ENCODE measurements around the gene ST6GALNAC2. TPM values are rescaled to one million over a fixed set of nuclear protein-coding genes. Genes with fewer than 3 reads are reported as not detected.

Gene ST6GALNAC2
- total and polyA plus RNA-seq, 7 experiments from 2014 or later, result 0.48 to 7.5 (median 0.58) TPM; not detected in 4

DNA sequence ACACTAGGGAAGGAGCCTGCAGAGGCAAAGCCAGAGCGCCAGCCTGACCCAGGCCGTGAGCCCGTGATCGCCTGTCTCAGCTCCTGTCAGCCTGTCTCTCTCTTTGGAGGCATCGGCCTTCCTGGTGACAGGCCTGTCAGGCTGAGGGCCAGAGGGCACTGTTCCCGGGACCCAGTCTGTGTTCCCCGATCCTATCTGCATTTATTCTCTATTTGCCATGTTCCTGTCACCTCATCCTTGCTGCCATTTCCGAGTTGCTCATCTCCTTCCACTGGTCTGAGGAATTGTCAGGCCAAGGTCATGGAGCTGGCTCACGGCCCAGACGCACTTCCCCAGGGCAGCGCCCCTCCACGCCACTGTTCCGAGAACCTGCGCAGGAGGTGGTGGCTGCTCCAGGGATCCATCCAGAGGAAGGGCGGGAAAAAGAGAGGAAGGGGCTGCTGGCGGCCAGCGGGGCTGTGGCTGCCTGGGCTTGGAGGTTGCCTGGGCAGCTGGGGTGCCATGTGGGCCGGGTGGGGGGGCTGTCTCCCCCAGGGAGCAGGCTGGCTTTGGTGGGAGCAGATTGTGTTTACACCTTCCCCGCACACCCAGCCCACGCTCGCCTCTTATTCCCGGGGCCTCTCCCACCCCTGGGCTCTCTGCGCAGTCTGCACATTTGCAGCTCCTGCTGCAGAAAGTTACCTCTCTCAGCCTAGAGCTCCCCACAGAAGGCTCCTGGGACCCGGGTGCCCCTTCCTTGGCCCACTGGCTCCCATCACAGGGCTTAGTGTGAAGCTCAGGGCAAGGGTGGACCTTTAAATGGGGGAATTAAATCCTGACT is 40.9 kb downstream of the ST6GALNAC2 start:
- Mint-ChIP-seq H3K4me1 (peaks cover 0 to 8% (median 3%) of the 10 kb centered on the region in 7 donors), H3K27ac (no peak overlapping the region), H3K27me3 (peaks cover 9 to 38% (median 12%) of the 10 kb centered on the region in 5 donors), H3K36me3 (no peaks in the 10 kb centered on the region), H3K4me3 (no peak overlapping the region), H3K9me3 (no peaks in the 10 kb centered on the region)
- CTCF ChIA-PET, result interaction anchor here (1.1 to 4.6 kb wide), 3 partner anchors 22 to 80 kb away, joined by 3 to 62 read pairs (median 14); partner anchors contain the start of gene AANAT
- POLR2A ChIA-PET, result interaction anchor here (1.0 kb wide), 1 partner anchor 18 kb away, joined by 3 read pairs; no protein-coding TSS in a partner anchor
- Histone ChIP-seq H3K4me1 (ENCODE audit: control insufficient read depth in 2 of 2, insufficient read depth in 2 of 2, low read length in 2 of 2) (no peaks in the 10 kb centered on the region), H3K9me3 (ENCODE audit: control insufficient read depth in 2 of 3, low read length in 3 of 3) (no peaks in the 10 kb centered on the region), H3K36me3 (ENCODE audit: control insufficient read depth in 2 of 3, insufficient read depth in 3 of 3, low read length in 3 of 3) (no peaks in the 10 kb centered on the region), H3K27me3 (ENCODE audit: control insufficient read depth in 2 of 2, insufficient read depth in 2 of 2, low read length in 2 of 2) (peaks cover 0 to 1% of the 10 kb centered on the region in 2 donors), H3K4me3 (ENCODE audit: low read length) (no peak overlapping the region), H3K27ac (ENCODE audit: low read depth, low read length) (no peak overlapping the region)
- intact Hi-C loops (cut with micrococcal nuclease), result no loop called here
- DNase-seq (no peak), ATAC-seq (no peak)

DNA sequence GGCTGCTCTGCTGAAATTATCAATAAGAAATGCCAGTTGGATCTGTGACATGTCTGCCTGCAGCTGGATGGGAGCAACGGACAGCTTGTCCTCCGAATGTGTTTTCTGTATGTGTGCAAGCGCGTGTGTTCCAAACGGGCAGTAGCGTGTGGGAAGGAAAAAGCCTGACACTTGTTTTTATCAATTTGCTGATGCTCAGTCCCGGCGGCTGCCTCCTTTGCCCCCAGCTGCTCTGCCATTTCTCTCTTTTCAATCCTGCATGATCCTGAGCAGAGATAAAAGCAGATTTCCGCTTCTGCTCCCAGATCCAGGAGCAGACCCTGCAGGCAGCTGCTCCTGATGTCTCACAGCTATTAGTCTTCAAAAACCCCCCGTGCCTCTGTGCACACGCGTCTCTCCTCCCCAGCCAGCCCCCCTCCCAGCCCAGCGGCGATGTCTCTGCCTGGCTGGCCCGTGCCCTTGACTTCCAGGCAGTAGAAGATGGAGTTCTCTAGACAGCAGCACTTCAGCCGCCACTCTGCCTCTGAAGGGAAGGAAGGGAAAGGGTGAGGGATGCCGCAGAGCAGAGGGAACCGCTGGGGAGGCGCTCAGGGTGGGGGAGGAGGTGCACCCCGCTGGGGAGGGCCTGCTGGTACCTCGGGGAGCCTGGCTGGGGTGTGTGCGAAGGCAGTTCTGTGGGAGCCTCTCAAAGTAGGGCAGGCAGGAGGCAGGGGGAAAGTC is 41.7 kb downstream of the ST6GALNAC2 start:
- Mint-ChIP-seq H3K4me3 (no peak overlapping the region), H3K36me3 (peaks cover 0 to 3% (median 0%) of the 10 kb centered on the region in 5 donors), H3K4me1 (peaks cover 0 to 11% (median 7%) of the 10 kb centered on the region in 7 donors), H3K27me3 (peaks cover 17 to 46% (median 20%) of the 10 kb centered on the region in 5 donors), H3K9me3 (no peaks in the 10 kb centered on the region), H3K27ac (no peak overlapping the region)
- Histone ChIP-seq H3K27me3 (ENCODE audit: control insufficient read depth in 2 of 2, insufficient read depth in 2 of 2, low read length in 2 of 2) (peaks cover 0 to 5% of the 10 kb centered on the region in 2 donors), H3K4me1 (ENCODE audit: control insufficient read depth in 2 of 2, insufficient read depth in 2 of 2, low read length in 2 of 2) (no peaks in the 10 kb centered on the region), H3K9me3 (ENCODE audit: control insufficient read depth in 2 of 3, low read length in 3 of 3) (no peaks in the 10 kb centered on the region), H3K27ac (ENCODE audit: low read depth, low read length) (no peak overlapping the region), H3K4me3 (ENCODE audit: low read length) (no peak overlapping the region), H3K36me3 (ENCODE audit: control insufficient read depth in 2 of 3, insufficient read depth in 3 of 3, low read length in 3 of 3) (no peaks in the 10 kb centered on the region)
- DNase-seq, result no peak
- ChIA-PET CTCF (interaction anchor here (0.7 to 4.6 kb wide), 2 partner anchors 16 to 21 kb away, joined by 3 to 62 read pairs; no protein-coding TSS in a partner anchor), POLR2A (no interaction called here)
- no peak for ATAC-seq
- intact Hi-C loops (cut with micrococcal nuclease), result no loop called here

DNA sequence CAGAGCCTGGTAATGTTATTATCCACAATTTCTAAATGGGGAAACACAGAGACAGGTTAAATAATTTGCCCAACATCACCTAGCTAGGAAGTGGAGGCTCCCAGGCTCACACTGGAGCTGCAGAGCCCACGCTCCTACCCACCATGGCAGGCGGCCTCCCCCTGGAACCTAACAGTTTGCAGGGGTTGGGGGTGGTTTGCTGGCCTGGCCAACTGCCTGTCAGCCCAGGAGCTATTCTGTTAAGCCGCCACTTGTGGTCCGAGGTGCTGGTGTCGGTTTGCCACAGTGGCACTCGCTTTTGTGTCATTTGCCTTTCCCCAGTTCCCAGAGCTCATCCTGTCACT is 42.2 kb downstream of the ST6GALNAC2 start:
- H3K4me1 Mint-ChIP-seq, result peaks cover 0 to 15% (median 10%) of the 10 kb centered on the region in 7 donors
- no peaks in the 10 kb centered on the region for H3K9me3 ChIP-seq (ENCODE audit: control insufficient read depth in 2 of 3, low read length in 3 of 3)
- ChIA-PET CTCF (interaction anchor here (0.7 to 4.6 kb wide), 2 partner anchors 16 to 20 kb away, joined by 3 to 62 read pairs; no protein-coding TSS in a partner anchor), POLR2A (no interaction called here)
- H3K27ac ChIP-seq (ENCODE audit: low read depth, low read length), result no peak overlapping the region
- H3K27me3 ChIP-seq (ENCODE audit: control insufficient read depth in 2 of 2, insufficient read depth in 2 of 2, low read length in 2 of 2), result peaks cover 0 to 5% of the 10 kb centered on the region in 2 donors
- peaks cover 0 to 3% (median 0%) of the 10 kb centered on the region in 5 donors for H3K36me3 Mint-ChIP-seq
- intact Hi-C loops (cut with micrococcal nuclease), result no loop called here
- no peaks in the 10 kb centered on the region for H3K9me3 Mint-ChIP-seq
- no peaks in the 10 kb centered on the region for H3K4me1 ChIP-seq (ENCODE audit: control insufficient read depth in 2 of 2, insufficient read depth in 2 of 2, low read length in 2 of 2)
- H3K27ac Mint-ChIP-seq, result no peak overlapping the region
- DNase-seq, result no peak
- no peaks in the 10 kb centered on the region for H3K36me3 ChIP-seq (ENCODE audit: control insufficient read depth in 2 of 3, insufficient read depth in 3 of 3, low read length in 3 of 3)
- ATAC-seq, result no peak
- H3K4me3 ChIP-seq (ENCODE audit: low read length), result no peak overlapping the region
- peaks cover 22 to 51% (median 25%) of the 10 kb centered on the region in 5 donors for H3K27me3 Mint-ChIP-seq
- H3K4me3 Mint-ChIP-seq, result no peak overlapping the region

DNA sequence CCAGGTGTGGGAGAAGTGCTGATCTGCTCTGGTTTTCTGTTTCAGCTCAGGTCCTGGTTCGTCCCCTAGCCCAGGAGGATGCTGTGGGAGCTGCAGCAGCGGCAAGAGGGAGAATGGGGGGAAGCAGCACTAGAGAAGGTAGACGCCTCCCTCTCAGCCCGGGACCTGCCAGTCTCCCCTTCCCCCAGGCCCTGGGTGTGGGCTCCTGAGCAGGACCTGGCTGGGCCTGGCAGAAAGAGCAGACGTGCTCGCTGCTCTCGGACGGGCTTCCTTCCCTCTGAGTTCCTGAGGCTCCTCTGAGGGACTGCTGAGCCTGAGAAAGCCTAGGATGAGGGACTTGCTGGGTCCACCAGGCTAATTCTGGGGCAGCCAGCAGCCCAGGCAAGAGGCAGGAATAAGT is 42.7 kb downstream of the ST6GALNAC2 start:
- ATAC-seq, result no peak
- Histone ChIP-seq H3K9me3 (ENCODE audit: control insufficient read depth in 2 of 3, low read length in 3 of 3) (no peaks in the 10 kb centered on the region), H3K27ac (ENCODE audit: low read depth, low read length) (no peak overlapping the region), H3K27me3 (ENCODE audit: control insufficient read depth in 2 of 2, insufficient read depth in 2 of 2, low read length in 2 of 2) (peaks cover 0 to 5% of the 10 kb centered on the region in 2 donors), H3K4me3 (ENCODE audit: low read length) (no peak overlapping the region), H3K36me3 (ENCODE audit: control insufficient read depth in 2 of 3, insufficient read depth in 3 of 3, low read length in 3 of 3) (no peaks in the 10 kb centered on the region), H3K4me1 (ENCODE audit: control insufficient read depth in 2 of 2, insufficient read depth in 2 of 2, low read length in 2 of 2) (no peaks in the 10 kb centered on the region)
- no peak overlapping the region for H3K27ac Mint-ChIP-seq
- peaks cover 0 to 3% (median 0%) of the 10 kb centered on the region in 5 donors for H3K36me3 Mint-ChIP-seq
- H3K27me3 Mint-ChIP-seq, result peaks cover 22 to 53% (median 27%) of the 10 kb centered on the region in 5 donors
- DNase-seq, result no peak
- no peaks in the 10 kb centered on the region for H3K9me3 Mint-ChIP-seq
- intact Hi-C loops (cut with micrococcal nuclease), result no loop called here
- CTCF ChIA-PET, result interaction anchor here (4.6 kb wide), 1 partner anchor 20 kb away, joined by 62 read pairs; no protein-coding TSS in a partner anchor
- POLR2A ChIA-PET, result no interaction called here
- H3K4me1 Mint-ChIP-seq, result peaks cover 0 to 15% (median 10%) of the 10 kb centered on the region in 7 donors
- H3K4me3 Mint-ChIP-seq, result no peak overlapping the region

DNA sequence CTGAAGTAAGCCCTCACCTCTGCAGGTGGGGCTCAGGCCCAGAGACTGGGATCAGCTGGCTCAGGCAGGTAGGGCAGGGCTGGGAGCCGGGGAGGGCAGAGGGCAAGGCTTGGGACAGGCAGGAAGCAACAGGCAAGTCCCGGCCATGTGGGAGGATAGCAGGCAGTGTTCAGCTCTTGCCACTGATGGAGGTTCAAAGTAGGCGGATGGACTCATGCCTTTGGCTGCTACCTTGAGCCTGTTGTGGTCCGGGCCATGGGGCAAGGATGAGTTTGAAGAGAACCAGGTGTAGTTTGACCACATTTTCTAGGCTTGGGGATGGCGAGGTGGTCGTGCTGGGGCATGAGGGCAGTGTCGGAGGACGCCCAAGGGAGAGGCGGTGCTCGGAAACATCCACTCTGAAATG is 43.1 kb downstream of the ST6GALNAC2 start:
- DNase-seq (no peak), ATAC-seq (no peak)
- Histone ChIP-seq H3K9me3 (ENCODE audit: control insufficient read depth in 2 of 3, low read length in 3 of 3) (no peaks in the 10 kb centered on the region), H3K36me3 (ENCODE audit: control insufficient read depth in 2 of 3, insufficient read depth in 3 of 3, low read length in 3 of 3) (no peaks in the 10 kb centered on the region), H3K27ac (ENCODE audit: low read depth, low read length) (no peak overlapping the region), H3K27me3 (ENCODE audit: control insufficient read depth in 2 of 2, insufficient read depth in 2 of 2, low read length in 2 of 2) (peaks cover 0 to 5% of the 10 kb centered on the region in 2 donors), H3K4me3 (ENCODE audit: low read length) (no peak overlapping the region), H3K4me1 (ENCODE audit: control insufficient read depth in 2 of 2, insufficient read depth in 2 of 2, low read length in 2 of 2) (no peaks in the 10 kb centered on the region)
- Mint-ChIP-seq H3K36me3 (peaks cover 0 to 3% (median 0%) of the 10 kb centered on the region in 5 donors), H3K4me1 (peaks cover 0 to 15% (median 10%) of the 10 kb centered on the region in 7 donors), H3K27me3 (peaks cover 22 to 53% (median 27%) of the 10 kb centered on the region in 5 donors), H3K4me3 (no peak overlapping the region), H3K9me3 (no peaks in the 10 kb centered on the region), H3K27ac (no peak overlapping the region)
- POLR2A ChIA-PET, result no interaction called here
- CTCF ChIA-PET, result no interaction called here
- intact Hi-C loops (cut with micrococcal nuclease), result no loop called here

DNA sequence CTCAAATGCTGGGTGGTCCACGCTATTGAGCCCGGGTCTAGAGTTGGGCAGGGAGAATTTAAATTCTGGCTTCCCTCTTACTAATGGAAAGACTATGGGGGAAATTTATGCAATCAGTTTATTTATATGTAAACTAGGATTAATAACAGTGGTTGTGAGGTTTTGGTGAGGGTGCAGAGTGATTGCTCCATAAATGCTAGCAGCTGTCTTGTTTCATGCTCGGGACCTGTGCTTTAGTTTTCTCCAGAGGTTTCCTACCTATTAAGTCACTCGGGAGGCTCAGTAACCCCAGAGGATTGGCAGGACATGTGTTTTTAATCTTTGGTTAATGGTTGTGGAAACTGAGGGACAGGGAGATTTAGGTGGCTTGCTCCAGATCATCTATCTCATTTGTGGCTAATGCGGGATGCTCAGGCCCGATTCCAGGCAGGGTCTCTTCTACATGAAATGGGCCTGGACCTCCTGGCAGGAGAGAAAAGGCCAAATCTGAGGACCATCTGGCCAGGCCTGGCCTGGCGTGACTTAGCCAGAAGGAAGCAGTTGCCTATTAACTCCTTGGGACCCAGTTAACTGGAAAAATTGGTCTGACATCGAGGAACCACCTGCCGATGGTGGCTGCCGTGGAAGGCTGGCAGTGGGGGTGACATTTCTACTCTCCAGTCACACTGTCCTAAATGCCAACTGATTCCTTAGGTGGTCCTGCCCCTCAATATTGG is 43.8 kb downstream of the ST6GALNAC2 start:
- Histone ChIP-seq H3K4me1 (ENCODE audit: control insufficient read depth in 2 of 2, insufficient read depth in 2 of 2, low read length in 2 of 2) (no peaks in the 10 kb centered on the region), H3K27me3 (ENCODE audit: control insufficient read depth in 2 of 2, insufficient read depth in 2 of 2, low read length in 2 of 2) (peaks cover 0 to 5% of the 10 kb centered on the region in 2 donors), H3K27ac (ENCODE audit: low read depth, low read length) (no peak overlapping the region), H3K9me3 (ENCODE audit: control insufficient read depth in 2 of 3, low read length in 3 of 3) (no peaks in the 10 kb centered on the region), H3K4me3 (ENCODE audit: low read length) (no peak overlapping the region), H3K36me3 (ENCODE audit: control insufficient read depth in 2 of 3, insufficient read depth in 3 of 3, low read length in 3 of 3) (no peaks in the 10 kb centered on the region)
- intact Hi-C loops (cut with micrococcal nuclease), result no loop called here
- Mint-ChIP-seq H3K9me3 (no peaks in the 10 kb centered on the region), H3K27me3 (peaks cover 22 to 57% (median 27%) of the 10 kb centered on the region in 5 donors), H3K36me3 (peaks cover 0 to 3% (median 0%) of the 10 kb centered on the region in 5 donors), H3K27ac (no peak overlapping the region), H3K4me3 (no peak overlapping the region), H3K4me1 (peaks cover 0 to 14% (median 10%) of the 10 kb centered on the region in 7 donors)
- POLR2A ChIA-PET, result no interaction called here
- no peak for DNase-seq
- no peak for ATAC-seq
- CTCF ChIA-PET, result no interaction called here
